GM18526 (cell line): ENCODE data around the gene CABP4.

Experiments used
- POLR2A ChIP-seq: IDR thresholded peaks from 3 replicates; pipeline ENCODE4 v1.6.1; 2011; ENCODE audit not compliant: insufficient read length; ENCODE audit errors: extremely low read depth

Gene CABP4

GRCh38 chr11:67455054-67455453 is at the start of gene CABP4:
Gene CABP4 (plus strand): TSS chr11:67455354. CDS start chr11:67455424, 70 bp downstream.
- no peak for TF ChIP-seq POLR2A

GRCh38 chr11:67405688-67406339 is 49.3 kb upstream of the CABP4 start:
- TF ChIP-seq POLR2A, result no peak

- no peak for TF ChIP-seq POLR2A
These were observed 48.7 kb upstream of the CABP4 start for GRCh38 chr11:67406420-67406968.

- TF ChIP-seq POLR2A, result no peak
These were observed 48.0 kb upstream of the CABP4 start for GRCh38 chr11:67406969-67407687.

- no peak for TF ChIP-seq POLR2A
These were observed 47.4 kb upstream of the CABP4 start for GRCh38 chr11:67407688-67408163.

- no peak for TF ChIP-seq POLR2A
These were observed 46.5 kb upstream of the CABP4 start for GRCh38 chr11:67408437-67409200.

GRCh38 chr11:67409261-67409666 is 45.9 kb upstream of the CABP4 start:
- peak; percentile 62 for TF ChIP-seq POLR2A

GRCh38 chr11:67409781-67410368 is 45.3 kb upstream of the CABP4 start:
- no peak for TF ChIP-seq POLR2A

GRCh38 chr11:67410369-67410831 is 44.8 kb upstream of the CABP4 start:
- TF ChIP-seq POLR2A, result no peak

- TF ChIP-seq POLR2A, result no peak
These were observed 44.0 kb upstream of the CABP4 start for GRCh38 chr11:67410984-67411784.

GRCh38 chr11:67411785-67412152 is 43.4 kb upstream of the CABP4 start:
- no peak for TF ChIP-seq POLR2A

- no peak for TF ChIP-seq POLR2A
These were observed 42.5 kb upstream of the CABP4 start for GRCh38 chr11:67412495-67413179.

GRCh38 chr11:67413266-67413849 is 41.8 kb upstream of the CABP4 start:
- TF ChIP-seq POLR2A, result no peak
